Activated naive CD8-positive, alpha-beta T cell treated with anti-CD3 and anti-CD28 coated beads, Interleukin-2, amount 50 U/mL, for 24 hours (primary cell): Measurements from ENCODE around the gene RBM23.
A peak's percentile ranks its signal among the peaks of the same experiment; 100 is the strongest.
"Not testable (repeated sequence)": the region's sequence is repeated elsewhere in the genome, so short reads cannot be mapped to it uniquely, and the experiment has no call there.

ENCODE experiments used
- ATAC-seq: fragments of 150-1000 bp; cut with Tn5 transposase; one replicate; pipeline ENCODE4 v1.10.0; 2021
- DNase-seq: peaks from one replicate; pipeline ENCODE4 v3.0.0; 2021
- H3K27ac Mint-ChIP-seq: one replicate; pipeline ENCODE4 v1.8.0; 2021; ENCODE audit warnings: mild to moderate bottlenecking, mixed read lengths
- H3K27me3 Mint-ChIP-seq: one replicate; pipeline ENCODE4 v1.8.0; 2021; ENCODE audit warnings: mixed read lengths
- H3K36me3 Mint-ChIP-seq: one replicate; pipeline ENCODE4 v1.8.0; 2021; ENCODE audit warnings: low read depth, mixed read lengths
- H3K4me1 Mint-ChIP-seq: one replicate; pipeline ENCODE4 v1.8.0; 2021; ENCODE audit warnings: mixed read lengths
- H3K4me3 Mint-ChIP-seq: one replicate; pipeline ENCODE4 v1.8.0; 2021; ENCODE audit warnings: mild to moderate bottlenecking, moderate library complexity, mixed read lengths
- H3K9me3 Mint-ChIP-seq: one replicate; pipeline ENCODE4 v1.8.0; 2021; ENCODE audit warnings: mixed read lengths

RBM23 gene

GRCh38 chr14:22928237-22929103 lies 9.5 kb upstream of the RBM23 start:
- Mint-ChIP-seq H3K27ac (no peak overlapping the region), H3K4me3 (no peak overlapping the region), H3K9me3 (no peaks in the 10 kb centered on the region), H3K36me3 (peaks cover 42% of the 10 kb centered on the region), H3K4me1 (peaks cover 37% of the 10 kb centered on the region), H3K27me3 (no peaks in the 10 kb centered on the region)
- ATAC-seq (no peak), DNase-seq (no peak)

DNA sequence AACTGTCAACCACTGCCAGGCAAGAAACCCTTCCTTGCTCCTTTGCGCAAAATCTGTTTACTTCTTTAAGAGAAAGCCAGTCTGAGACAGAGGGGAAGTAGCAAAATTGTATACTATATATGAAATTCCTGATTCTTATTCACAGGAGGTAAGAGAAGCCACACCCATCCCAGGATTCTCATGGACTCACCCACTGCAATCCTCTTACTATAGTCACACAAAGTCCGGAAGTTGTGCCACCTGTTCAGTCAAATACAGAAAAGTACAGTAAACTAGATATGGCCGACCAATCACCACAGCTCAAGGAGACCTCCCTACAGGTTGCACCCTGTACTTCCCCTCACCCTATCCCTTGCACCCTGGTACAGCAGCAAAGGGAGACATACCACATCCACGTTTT lies 7.4 kb upstream of the RBM23 start:
- H3K4me3 Mint-ChIP-seq = no peak overlapping the region
- no peaks in the 10 kb centered on the region for H3K9me3 Mint-ChIP-seq
- peaks cover 24% of the 10 kb centered on the region for H3K4me1 Mint-ChIP-seq
- DNase-seq = no peak
- no peak overlapping the region for H3K27ac Mint-ChIP-seq
- H3K27me3 Mint-ChIP-seq = no peaks in the 10 kb centered on the region
- ATAC-seq = no peak
- H3K36me3 Mint-ChIP-seq = peaks cover 54% of the 10 kb centered on the region

GRCh38 chr14:22925513-22925912 lies 6.6 kb upstream of the RBM23 start:
- DNase-seq = no peak
- Mint-ChIP-seq H3K36me3 (peaks cover 60% of the 10 kb centered on the region), H3K27me3 (no peaks in the 10 kb centered on the region), H3K4me1 (peaks cover 24% of the 10 kb centered on the region), H3K9me3 (no peaks in the 10 kb centered on the region), H3K4me3 (no peak overlapping the region), H3K27ac (no peak overlapping the region)
- ATAC-seq = no peak

DNA sequence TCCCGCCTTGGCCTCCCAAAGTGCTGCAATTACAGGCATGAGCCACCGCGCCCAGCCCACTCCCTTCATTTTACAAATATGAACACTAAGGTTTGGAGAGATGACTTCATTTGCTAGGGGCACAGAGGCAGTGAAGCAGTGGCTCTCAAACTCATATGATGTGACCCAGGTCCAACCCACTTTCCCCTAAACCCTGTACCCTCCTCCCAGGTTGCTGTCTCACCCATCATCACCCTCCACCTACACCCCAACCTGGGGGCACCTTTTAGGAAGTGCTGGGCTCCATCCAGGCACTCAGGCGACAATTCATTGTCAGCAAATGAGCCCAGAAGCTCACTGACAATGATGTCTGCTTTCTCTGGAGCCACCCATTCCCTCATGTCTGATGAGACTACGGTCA lies 4.8 kb upstream of the RBM23 start:
- peaks cover 39% of the 10 kb centered on the region for H3K4me1 Mint-ChIP-seq
- DNase-seq (no peak), ATAC-seq (no peak)
- H3K4me3 Mint-ChIP-seq = no peak overlapping the region
- no peaks in the 10 kb centered on the region for H3K9me3 Mint-ChIP-seq
- no peak overlapping the region for H3K27ac Mint-ChIP-seq
- peaks cover 3% of the 10 kb centered on the region for H3K27me3 Mint-ChIP-seq
- peaks cover 68% of the 10 kb centered on the region for H3K36me3 Mint-ChIP-seq

DNA sequence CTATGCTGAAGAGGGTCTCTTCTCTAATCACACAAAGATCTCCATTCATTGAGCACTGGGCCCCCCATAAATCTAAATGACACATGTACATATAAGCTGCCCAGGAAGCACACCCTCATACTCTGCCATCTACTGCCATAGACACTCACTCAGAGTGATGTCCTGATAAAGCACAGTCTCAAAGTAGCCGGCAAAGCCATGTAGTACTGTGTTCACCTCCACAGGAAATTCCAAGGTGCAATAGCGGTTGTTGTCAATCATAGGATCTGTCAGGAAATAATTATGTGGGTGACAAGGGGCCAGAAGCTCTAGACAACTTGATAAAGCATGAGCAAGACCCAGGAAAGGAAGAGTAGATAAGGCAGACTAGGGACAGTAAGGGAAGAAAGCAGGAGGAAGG lies 3.3 kb upstream of the RBM23 start:
- Mint-ChIP-seq H3K27me3 (peaks cover 3% of the 10 kb centered on the region), H3K4me1 (peaks cover 36% of the 10 kb centered on the region), H3K9me3 (no peaks in the 10 kb centered on the region), H3K4me3 (no peak overlapping the region), H3K27ac (no peak overlapping the region), H3K36me3 (peaks cover 64% of the 10 kb centered on the region)
- DNase-seq (no peak), ATAC-seq (no peak)

GRCh38 chr14:22920697-22921096 lies 1.7 kb upstream of the RBM23 start:
- no peak for DNase-seq
- ATAC-seq = no peak
- Mint-ChIP-seq H3K27me3 (peaks cover 3% of the 10 kb centered on the region), H3K4me1 (peaks cover 41% of the 10 kb centered on the region), H3K27ac (no peak overlapping the region), H3K9me3 (no peaks in the 10 kb centered on the region), H3K36me3 (peaks cover 50% of the 10 kb centered on the region), H3K4me3 (no peak overlapping the region)

GRCh38 chr14:22919601-22919921 lies 612 bp upstream of the RBM23 start:
- H3K36me3 Mint-ChIP-seq = peaks cover 45% of the 10 kb centered on the region
- peaks cover 3% of the 10 kb centered on the region for H3K27me3 Mint-ChIP-seq
- peak; percentile 1 for ATAC-seq
- peak overlapping the region; percentile 100 for H3K27ac Mint-ChIP-seq
- peak overlapping the region; percentile 98 for H3K4me3 Mint-ChIP-seq
- no peak for DNase-seq
- H3K9me3 Mint-ChIP-seq = no peaks in the 10 kb centered on the region
- peaks cover 49% of the 10 kb centered on the region for H3K4me1 Mint-ChIP-seq

DNA sequence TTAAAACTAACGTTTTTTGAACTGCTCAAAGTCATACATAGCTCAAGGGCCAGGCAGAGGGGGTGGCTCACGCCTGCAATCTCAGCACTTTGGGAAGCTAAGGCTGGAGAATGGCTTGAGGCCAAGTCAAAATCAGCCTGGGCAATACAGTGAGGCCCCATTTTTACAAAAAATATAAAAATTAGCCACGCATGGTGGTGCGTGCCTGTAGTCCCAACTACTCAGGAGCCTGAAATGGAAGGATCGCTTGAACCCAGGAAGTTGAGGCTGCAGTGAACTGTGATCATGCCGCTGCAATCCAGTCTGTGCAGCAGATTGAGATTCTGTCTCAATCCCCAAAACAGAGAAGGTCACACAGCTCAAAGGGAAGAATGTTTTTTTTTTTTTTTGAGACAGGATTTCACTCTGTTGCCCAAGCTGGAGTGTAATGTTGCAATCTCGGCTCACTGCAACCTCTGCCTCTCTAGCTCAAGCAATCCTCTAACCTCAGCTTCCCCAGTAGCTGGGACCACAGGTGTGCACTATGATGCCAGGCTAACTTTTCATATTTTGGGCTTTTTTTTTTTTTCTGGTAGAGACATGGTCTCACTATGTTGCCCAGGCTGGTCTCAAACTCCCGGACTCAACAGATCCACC lies 2.9 kb downstream of the RBM23 start:
- Mint-ChIP-seq H3K4me3 (peak overlapping the region; percentile 11), H3K4me1 (peaks cover 63% of the 10 kb centered on the region), H3K27ac (peak overlapping the region; percentile 3), H3K9me3 (no peaks in the 10 kb centered on the region), H3K36me3 (peaks cover 35% of the 10 kb centered on the region), H3K27me3 (peaks cover 3% of the 10 kb centered on the region)
- DNase-seq = no peak
- ATAC-seq = no peak

DNA sequence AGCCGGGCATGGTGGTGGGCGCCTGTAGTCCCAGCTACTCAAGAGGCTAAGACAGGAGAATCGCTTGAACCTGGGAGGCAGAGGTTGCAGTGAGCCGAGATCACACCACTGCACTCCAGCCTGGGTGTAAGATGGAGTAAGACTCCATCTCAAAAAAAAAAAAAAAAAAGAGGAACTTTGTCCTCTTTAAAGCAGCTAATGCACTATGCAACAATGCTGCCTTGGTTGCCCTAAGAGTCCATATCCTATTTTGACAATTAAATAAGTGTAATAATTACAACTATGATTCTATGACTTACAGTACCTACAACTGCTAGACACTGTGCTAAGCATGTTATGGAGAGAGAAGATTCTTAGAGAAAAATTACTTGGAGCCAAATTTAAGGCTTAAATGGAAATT lies 4.1 kb downstream of the RBM23 start:
- ATAC-seq, H3K4me3 Mint-ChIP-seq, DNase-seq, H3K9me3 Mint-ChIP-seq, H3K27me3 Mint-ChIP-seq, H3K27ac Mint-ChIP-seq: not testable (repeated sequence)
- Mint-ChIP-seq H3K36me3 (peaks cover 28% of the 10 kb centered on the region), H3K4me1 (peaks cover 58% of the 10 kb centered on the region)

DNA sequence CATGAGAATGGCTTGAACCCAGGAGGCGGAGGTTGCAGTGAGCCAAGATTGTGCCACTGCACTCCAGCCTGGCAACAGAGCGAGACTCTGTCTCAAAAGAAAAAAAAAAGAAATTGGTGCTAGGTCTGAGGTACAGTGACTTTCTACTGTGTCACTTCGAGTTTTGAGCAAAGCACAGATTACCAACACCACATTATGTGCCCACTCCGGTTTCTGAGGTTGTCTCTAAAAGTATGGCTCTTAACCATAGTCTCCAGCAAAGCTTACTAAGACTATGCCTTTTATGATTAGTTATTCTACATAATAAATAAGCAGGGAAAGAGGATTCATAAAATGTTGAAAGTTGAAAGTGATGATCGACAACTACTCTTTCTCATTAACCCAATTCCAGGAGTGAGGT lies 8.0 kb downstream of the RBM23 start:
- no peak overlapping the region for H3K4me3 Mint-ChIP-seq
- H3K4me1 Mint-ChIP-seq = peaks cover 24% of the 10 kb centered on the region
- H3K27me3 Mint-ChIP-seq = no peaks in the 10 kb centered on the region
- ATAC-seq (no peak), DNase-seq (no peak)
- no peak overlapping the region for H3K27ac Mint-ChIP-seq
- no peaks in the 10 kb centered on the region for H3K9me3 Mint-ChIP-seq
- H3K36me3 Mint-ChIP-seq = peaks cover 36% of the 10 kb centered on the region

DNA sequence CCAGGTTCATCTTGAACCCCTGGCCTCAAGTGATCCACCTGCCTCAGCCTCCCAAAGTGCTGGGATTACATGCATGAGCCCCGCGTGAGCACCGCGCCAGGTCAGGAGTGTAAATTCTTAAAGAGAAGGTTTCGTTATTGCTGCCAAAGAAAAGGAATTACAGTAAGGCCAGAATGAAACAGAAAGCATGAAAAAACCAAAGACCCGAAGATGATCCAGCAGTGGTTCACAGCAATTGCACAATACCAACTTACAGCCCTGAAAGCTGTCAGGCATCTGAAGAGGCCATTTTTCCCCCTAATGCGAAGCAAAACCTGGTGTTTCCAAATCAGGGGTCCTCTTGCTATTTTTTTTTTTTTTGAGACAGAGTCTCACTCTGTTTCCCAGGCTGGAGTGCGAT lies 10.3 kb downstream of the RBM23 start:
- peaks cover 56% of the 10 kb centered on the region for H3K36me3 Mint-ChIP-seq
- DNase-seq (no peak), ATAC-seq (no peak)
- H3K27me3 Mint-ChIP-seq = no peaks in the 10 kb centered on the region
- no peak overlapping the region for H3K4me3 Mint-ChIP-seq
- no peaks in the 10 kb centered on the region for H3K9me3 Mint-ChIP-seq
- H3K27ac Mint-ChIP-seq = no peak overlapping the region
- H3K4me1 Mint-ChIP-seq = peaks cover 11% of the 10 kb centered on the region

GRCh38 chr14:22907429-22907828 lies 11.5 kb downstream of the RBM23 start:
- no peak for ATAC-seq
- DNase-seq = no peak
- Mint-ChIP-seq H3K27ac (no peak overlapping the region), H3K4me3 (no peak overlapping the region), H3K9me3 (no peaks in the 10 kb centered on the region), H3K4me1 (peaks cover 10% of the 10 kb centered on the region), H3K27me3 (no peaks in the 10 kb centered on the region), H3K36me3 (peaks cover 53% of the 10 kb centered on the region)

- Mint-ChIP-seq H3K36me3 (peaks cover 52% of the 10 kb centered on the region), H3K27ac (no peak overlapping the region), H3K27me3 (no peaks in the 10 kb centered on the region), H3K4me3 (no peak overlapping the region), H3K9me3 (no peaks in the 10 kb centered on the region), H3K4me1 (no peaks in the 10 kb centered on the region)
- no peak for DNase-seq
- no peak for ATAC-seq
Measured at GRCh38 chr14:22906073-22906472, 12.9 kb downstream of the RBM23 start.

GRCh38 chr14:22905627-22906026 lies 13.3 kb downstream of the RBM23 start:
- no peaks in the 10 kb centered on the region for H3K27me3 Mint-ChIP-seq
- H3K4me1 Mint-ChIP-seq = peaks cover 2% of the 10 kb centered on the region
- no peak overlapping the region for H3K4me3 Mint-ChIP-seq
- DNase-seq (no peak), ATAC-seq (no peak)
- peaks cover 51% of the 10 kb centered on the region for H3K36me3 Mint-ChIP-seq
- H3K27ac Mint-ChIP-seq = no peak overlapping the region
- no peaks in the 10 kb centered on the region for H3K9me3 Mint-ChIP-seq

DNA sequence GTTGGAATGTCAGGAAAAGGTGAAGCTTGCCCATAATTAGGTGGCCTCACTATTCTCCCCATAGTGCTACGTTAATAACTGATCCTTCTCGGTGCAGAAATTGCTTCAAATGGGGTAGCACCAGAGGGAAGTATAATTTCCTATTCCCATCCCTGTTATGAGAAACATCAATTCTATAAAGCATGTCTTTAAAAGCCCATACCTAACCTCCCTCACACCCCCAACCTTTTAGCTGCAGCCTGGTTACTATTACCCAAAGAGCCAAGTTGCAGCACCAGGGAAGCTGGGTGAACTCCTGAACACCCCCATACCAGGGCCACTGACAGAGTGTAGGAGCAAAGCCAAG lies 15.2 kb downstream of the RBM23 start:
- H3K4me1 Mint-ChIP-seq = peaks cover 7% of the 10 kb centered on the region
- peaks cover 45% of the 10 kb centered on the region for H3K36me3 Mint-ChIP-seq
- DNase-seq (no peak), ATAC-seq (no peak)
- H3K27ac Mint-ChIP-seq = no peak overlapping the region
- H3K9me3 Mint-ChIP-seq = no peaks in the 10 kb centered on the region
- no peak overlapping the region for H3K4me3 Mint-ChIP-seq
- H3K27me3 Mint-ChIP-seq = no peaks in the 10 kb centered on the region
